GM18907 (cell line): ENCODE measurements around the gene PSMA7.

Experiments used
- ATAC-seq: cut with Tn5 transposase; IDR thresholded peaks from one replicate; pipeline ENCODE4 v1.9.1; 2021; ENCODE audit warnings: mild to moderate bottlenecking, moderate library complexity; ENCODE audit not compliant: unreplicated experiment

PSMA7 gene

GRCh38 chr20:62172666-62173065, 29.5 kb upstream of the PSMA7 start:
- ATAC-seq: no peak

GRCh38 chr20:62171245-62171644, 28.1 kb upstream of the PSMA7 start:
- ATAC-seq: no peak

- ATAC-seq: no peak
Measured at GRCh38 chr20:62170536-62170935, 27.3 kb upstream of the PSMA7 start.

GRCh38 chr20:62168890-62169435, 25.8 kb upstream of the PSMA7 start:
- no peak for ATAC-seq

- ATAC-seq: no peak
Measured at GRCh38 chr20:62168061-62168460, 24.9 kb upstream of the PSMA7 start.

- ATAC-seq: no peak
Measured at GRCh38 chr20:62167474-62167873, 24.3 kb upstream of the PSMA7 start.

- no peak for ATAC-seq
Measured at GRCh38 chr20:62165762-62166399, 22.7 kb upstream of the PSMA7 start.

- ATAC-seq: no peak
Measured at GRCh38 chr20:62164879-62165761, 21.9 kb upstream of the PSMA7 start.

GRCh38 chr20:62163986-62164762, 21.0 kb upstream of the PSMA7 start:
- ATAC-seq: no peak

GRCh38 chr20:62163485-62163865, 20.3 kb upstream of the PSMA7 start:
- no peak for ATAC-seq

- no peak for ATAC-seq
Measured at GRCh38 chr20:62162765-62163484, 19.7 kb upstream of the PSMA7 start.

- ATAC-seq: no peak
Measured at GRCh38 chr20:62161347-62161746, 18.2 kb upstream of the PSMA7 start.

GRCh38 chr20:62160876-62161275, 17.7 kb upstream of the PSMA7 start:
- no peak for ATAC-seq

GRCh38 chr20:62160253-62160652, 17.1 kb upstream of the PSMA7 start:
- no peak for ATAC-seq

GRCh38 chr20:62159839-62160238, 16.6 kb upstream of the PSMA7 start:
- ATAC-seq: no peak

- ATAC-seq: no peak
Measured at GRCh38 chr20:62159052-62159451, 15.9 kb upstream of the PSMA7 start.

GRCh38 chr20:62158541-62158940, 15.3 kb upstream of the PSMA7 start:
- no peak for ATAC-seq

- no peak for ATAC-seq
Measured at GRCh38 chr20:62158088-62158400, 14.8 kb upstream of the PSMA7 start.

- no peak for ATAC-seq
Measured at GRCh38 chr20:62157387-62158087, 14.3 kb upstream of the PSMA7 start.
